ENCODE results near the gene NPDC1.
A peak's percentile ranks its signal among the peaks of the same experiment; 100 is the strongest.
"Not testable (repeated sequence)": the region's sequence is repeated elsewhere in the genome, so short reads cannot be mapped to it uniquely, and the experiment has no call there.

The NPDC1 gene

DNA sequence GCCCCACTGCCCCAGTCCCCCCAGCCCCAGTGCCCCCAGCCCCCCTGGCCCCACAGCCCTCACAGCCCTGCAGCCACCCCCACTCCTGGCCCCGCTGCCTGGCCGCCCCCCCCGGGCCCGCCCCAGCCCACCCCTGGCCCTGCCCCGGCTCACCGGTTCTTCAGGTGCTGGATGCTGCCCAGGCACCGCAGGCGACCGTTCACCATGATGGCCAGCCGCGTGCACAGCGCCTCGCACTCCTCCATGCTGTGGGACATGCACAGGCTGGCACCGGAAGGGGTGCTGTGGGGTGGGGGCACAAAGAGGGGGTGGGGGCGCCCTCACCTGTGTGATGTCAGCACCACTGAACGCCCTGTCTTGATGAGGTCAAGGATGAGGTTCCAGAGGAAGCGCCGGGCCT, 36.8 kb downstream of the NPDC1 start:
- TF ChIP-seq, protein P1, sequence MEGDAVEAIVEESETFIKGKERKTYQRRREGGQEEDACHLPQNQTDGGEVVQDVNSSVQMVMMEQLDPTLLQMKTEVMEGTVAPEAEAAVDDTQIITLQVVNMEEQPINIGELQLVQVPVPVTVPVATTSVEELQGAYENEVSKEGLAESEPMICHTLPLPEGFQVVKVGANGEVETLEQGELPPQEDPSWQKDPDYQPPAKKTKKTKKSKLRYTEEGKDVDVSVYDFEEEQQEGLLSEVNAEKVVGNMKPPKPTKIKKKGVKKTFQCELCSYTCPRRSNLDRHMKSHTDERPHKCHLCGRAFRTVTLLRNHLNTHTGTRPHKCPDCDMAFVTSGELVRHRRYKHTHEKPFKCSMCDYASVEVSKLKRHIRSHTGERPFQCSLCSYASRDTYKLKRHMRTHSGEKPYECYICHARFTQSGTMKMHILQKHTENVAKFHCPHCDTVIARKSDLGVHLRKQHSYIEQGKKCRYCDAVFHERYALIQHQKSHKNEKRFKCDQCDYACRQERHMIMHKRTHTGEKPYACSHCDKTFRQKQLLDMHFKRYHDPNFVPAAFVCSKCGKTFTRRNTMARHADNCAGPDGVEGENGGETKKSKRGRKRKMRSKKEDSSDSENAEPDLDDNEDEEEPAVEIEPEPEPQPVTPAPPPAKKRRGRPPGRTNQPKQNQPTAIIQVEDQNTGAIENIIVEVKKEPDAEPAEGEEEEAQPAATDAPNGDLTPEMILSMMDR (IDR thresholded peaks at IDR 0.05; ENCODE audit: insufficient read depth, low read depth, low read length, missing control alignments), result no peak

GRCh38 chr9:137008312-137008711, 37.7 kb downstream of the NPDC1 start:
- no peak for DNase-seq (ENCODE audit: low read depth)
- TF ChIP-seq, protein P1 (IDR thresholded peaks at IDR 0.05; ENCODE audit: insufficient read depth, low read depth, low read length, missing control alignments), result no peak
- H3K4me3 ChIP-seq (ENCODE audit: low read depth, low read length), result no peak overlapping the region

More for the DNA sequence above, 36.8 kb downstream of the NPDC1 start:
- H3K4me3 ChIP-seq (ENCODE audit: low read depth, low read length), result no peak overlapping the region
- DNase-seq (ENCODE audit: low read depth), result no peak

DNA sequence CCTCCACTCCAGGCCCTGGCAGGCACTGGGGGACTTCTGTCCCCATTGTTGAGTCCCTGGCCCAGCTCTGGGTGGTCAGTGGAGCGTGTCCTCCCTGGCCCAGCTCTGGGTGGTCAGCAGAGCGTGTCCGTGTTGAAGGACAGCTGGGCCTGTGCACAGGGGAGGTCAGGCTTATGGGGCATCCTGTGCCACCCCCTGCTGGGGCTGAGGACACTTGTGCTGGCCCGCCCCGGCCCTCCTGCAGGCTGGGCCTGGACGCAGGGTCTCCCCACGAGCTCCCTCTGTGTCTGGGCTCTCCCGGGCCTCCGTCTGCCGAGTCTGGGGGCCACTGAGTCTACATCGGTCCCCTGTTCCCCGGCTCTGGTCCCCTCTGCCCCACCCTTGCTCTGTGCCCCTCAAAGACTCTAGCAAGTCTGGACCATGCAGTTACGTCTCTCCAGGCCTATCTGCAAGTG, 38.1 kb downstream of the NPDC1 start:
- TF ChIP-seq, protein P1 (IDR thresholded peaks at IDR 0.05; ENCODE audit: insufficient read depth, low read depth, low read length, missing control alignments), result no peak
- no peak overlapping the region for H3K4me3 ChIP-seq (ENCODE audit: low read depth, low read length)
- no peak for DNase-seq (ENCODE audit: low read depth)

- H3K4me3 ChIP-seq (ENCODE audit: low read depth, low read length), result no peak overlapping the region
- TF ChIP-seq, protein P1 (IDR thresholded peaks at IDR 0.05; ENCODE audit: insufficient read depth, low read depth, low read length, missing control alignments), result no peak
- DNase-seq (ENCODE audit: low read depth), result no peak
Observed at GRCh38 chr9:137007108-137007815, 38.7 kb downstream of the NPDC1 start.

GRCh38 chr9:137006116-137007003, 39.6 kb downstream of the NPDC1 start:
- no peak for DNase-seq (ENCODE audit: low read depth)
- no peak overlapping the region for H3K4me3 ChIP-seq (ENCODE audit: low read depth, low read length)
- TF ChIP-seq, protein P1 (IDR thresholded peaks at IDR 0.05; ENCODE audit: insufficient read depth, low read depth, low read length, missing control alignments), result no peak

DNA sequence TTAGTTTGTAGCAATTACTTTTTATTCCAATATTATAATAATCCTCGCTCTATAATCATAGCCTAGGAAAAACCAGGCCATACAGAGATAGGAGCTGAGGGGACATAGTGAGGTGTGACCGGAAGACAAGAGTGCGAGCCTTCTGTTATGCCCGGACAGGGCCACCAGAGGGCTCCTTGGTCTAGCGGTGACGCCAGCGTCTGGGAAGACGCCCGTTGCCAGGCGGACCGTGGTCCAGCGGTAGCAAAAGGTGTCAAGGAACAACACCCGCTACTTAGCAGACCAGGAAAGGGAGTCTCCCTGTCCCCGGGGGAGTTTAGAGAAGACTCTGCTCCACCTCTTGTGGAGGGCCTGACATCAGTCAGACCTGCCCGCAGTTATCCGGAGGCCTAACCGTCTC, 41.7 kb downstream of the NPDC1 start:
- DNase-seq (ENCODE audit: low read depth); H3K4me3 ChIP-seq (ENCODE audit: low read depth, low read length): not testable (repeated sequence)
- TF ChIP-seq, protein P1 (IDR thresholded peaks at IDR 0.05; ENCODE audit: insufficient read depth, low read depth, low read length, missing control alignments), result peak; percentile 24

Measured in GM12865 (cell line).